Measurements from ENCODE around the gene POM121. TPM values are rescaled to one million over a fixed set of nuclear protein-coding genes. Genes with fewer than 3 reads are reported as not detected.

The POM121 gene
- total RNA-seq (2021; fragmentation: NEBNext Ultra II Directional; extraction: Animal tissue kit (Norgen Biotek cat#: 25700)) (57.0 and 60.0 TPM in 2 replicates), polyA plus RNA-seq (2011; rRNA removed) (11.5 and 16.9 TPM in 2 replicates), polyA minus RNA-seq (2011; rRNA and poly(A)+ RNA removed) (11.7 and 13.1 TPM in 2 replicates)
- polyA plus RNA-seq (2011; cell fraction: cytosol; rRNA removed), result 8.5 TPM
- 19.3 TPM for polyA plus RNA-seq (2011; cell fraction: nucleus; rRNA removed)
- 33.8 to 48.5 TPM (median 44.4 TPM) in 4 replicates for polyA plus RNA-seq (2012, experiment 1 of 2)
- polyA plus RNA-seq (2012, experiment 2 of 2), result 37.2 TPM
- 52.7 TPM for polyA plus RNA-seq (2013, experiment 1 of 2)
- polyA plus RNA-seq (2013, experiment 2 of 2), result 57.2 TPM
- 21.9 TPM for polyA minus RNA-seq (2011; cell fraction: cytosol; rRNA and poly(A)+ RNA removed)
- 15.9 TPM for polyA minus RNA-seq (2011; cell fraction: nucleus; rRNA and poly(A)+ RNA removed)
- long read RNA-seq, experiment 1, partial matches to known transcripts, result 26 of 63 reads
- long read RNA-seq, experiment 1, other reads (novel, unspliced or antisense), result 35 of 63 reads
- long read RNA-seq, experiment 2, partial matches to known transcripts, result 1 of 2 reads
- long read RNA-seq, experiment 2, other reads (novel, unspliced or antisense), result 1 of 2 reads

GRCh38 chr7:72924733-72925545 is at the start of gene POM121:
Gene POM121 (plus strand): TSS chr7:72925095. CDS start chr7:72925122, 27 bp downstream.
- Histone ChIP-seq H3K14ac (ENCODE audit: insufficient read length) (no peak within 1 kb of the TSS), H4K8ac (ENCODE audit: extremely low read depth, insufficient read depth, low read length) (peak within 1 kb of the TSS; percentile 99), H2BK15ac (ENCODE audit: low read length) (no peak within 1 kb of the TSS), H3K36me3 (ENCODE audit: control insufficient read depth in 2 of 4, insufficient read depth in 4 of 4, low read length in 3 of 4) (peaks cover 5 to 28% (median 15%) of the 10 kb centered on the region in 4 experiments; a peak in 6 of 8 replicates), H3K56ac (replicated peaks; ENCODE audit: insufficient read length, low read depth, low read length) (no peak within 1 kb of the TSS), H2AFZ (ENCODE audit: low read length) (peak within 1 kb of the TSS; percentile 96), H3K79me2 (ENCODE audit: control insufficient read depth in 1 of 2, insufficient read depth in 2 of 2, low read length in 2 of 2) (peaks cover 0 to 24% of the 10 kb centered on the region in 2 experiments; a peak in 3 of 4 replicates), H3K9me3 (ENCODE audit: insufficient read depth in 2 of 2, low read depth in 1 of 2, low read length in 1 of 2) (no peaks in the 10 kb centered on the region), H3K27me3 (replicated peaks in 1 of 4; ENCODE audit: control insufficient read depth in 3 of 4, extremely low read depth in 1 of 4, insufficient read depth in 3 of 4, low read length in 3 of 4) (no peaks in the 10 kb centered on the region), H2BK120ac (replicated peaks; ENCODE audit: low read depth, low read length) (no peak within 1 kb of the TSS), H4K20me1 (replicated peaks in 1 of 2; ENCODE audit: control insufficient read depth in 1 of 2, insufficient read depth in 2 of 2, low read length in 2 of 2) (peaks cover 0 to 2% of the 10 kb centered on the region in 2 experiments), H3K79me1 (ENCODE audit: low read depth, low read length) (peaks cover 7% of the 10 kb centered on the region), H3K9ac (replicated peaks in 1 of 4; ENCODE audit: extremely low read depth in 1 of 4, low read depth in 3 of 4, low read length in 3 of 4) (peak within 1 kb of the TSS; percentile 95 to 98 (median 97)), H2BK12ac (ENCODE audit: low read depth, low read length) (no peak within 1 kb of the TSS), H4K5ac (ENCODE audit: insufficient read length, low read depth, low read length) (peak within 1 kb of the TSS; percentile 73), H3K18ac (ENCODE audit: extremely low read depth, low read length) (peak within 1 kb of the TSS; percentile 94), H2BK5ac (ENCODE audit: low read depth, low read length) (peak within 1 kb of the TSS; percentile 95), H3K4ac (replicated peaks; ENCODE audit: insufficient read length, low read depth, low read length) (no peak within 1 kb of the TSS), H3K4me3 (ENCODE audit: extremely low read depth in 1 of 4, insufficient read depth in 2 of 4, low read depth in 3 of 4, low read length in 4 of 4) (peak within 1 kb of the TSS; percentile 79 to 96 (median 92)), H4K91ac (replicated peaks; ENCODE audit: insufficient read length, low read length) (peak within 1 kb of the TSS; percentile 73), H3K4me1 (replicated peaks in 1 of 4; ENCODE audit: control insufficient read depth in 3 of 4, insufficient read depth in 4 of 4, low read length in 3 of 4) (peaks cover 0 to 6% (median 4%) of the 10 kb centered on the region in 4 experiments; a peak in 3 of 7 replicates), H3K27ac (ENCODE audit: low read depth, low read length) (peak within 1 kb of the TSS; percentile 96), H2AK5ac (ENCODE audit: low read depth, low read length) (no peak within 1 kb of the TSS), H3K23ac (ENCODE audit: insufficient read length) (no peak within 1 kb of the TSS), H2BK20ac (ENCODE audit: low read length) (no peak within 1 kb of the TSS), H3K4me2 (ENCODE audit: insufficient read depth in 1 of 2, low read depth in 2 of 2, low read length in 2 of 2) (peak within 1 kb of the TSS; percentile 79 to 98), H3K23me2 (ENCODE audit: low read depth, low read length) (peaks cover 5% of the 10 kb centered on the region; the same call in 1 of the 2 replicates)
- ChIA-PET POLR2A (ENCODE audit: partially characterized antibody) (no interaction called here), CTCF (ENCODE audit: partially characterized antibody) (no interaction called here)
- DNase-seq (ENCODE audit: low read depth in 1 of 2, low spot score in 2 of 2), result peak; percentile 57 to 94
- WGBS, 2 experiments (ENCODE audit: extremely low coverage in 1 of 2, insufficient coverage in 1 of 2, insufficient read length in 1 of 2, insufficient replicate concordance in 2 of 2, low coverage in 1 of 2, low lambda C conversion rate in 2 of 2, missing lambda C conversion rate in 1 of 2), result 1% methylated on average over 64 of the region's 91 CpGs; no CpG with 5 or more reads in 1 of the 2 experiments
- FAIRE-seq, result no peak
- TF ChIP-seq RFX5 (IDR thresholded peaks at IDR 0.05; ENCODE audit: borderline replicate concordance, low read depth, low read length), result no peak
- TF ChIP-seq HDAC2 (IDR thresholded peaks at IDR 0.05; ENCODE audit: borderline replicate concordance in 1 of 2, low read depth in 2 of 2, low read length in 2 of 2), result no peak
- no peak for TF ChIP-seq RAD21 (IDR thresholded peaks at IDR 0.05 in 1 of 2, conservative IDR thresholded peaks at IDR 0.05 in 1 of 2; ENCODE audit: low read depth in 2 of 2, low read length in 2 of 2)
- TF ChIP-seq USF2 (IDR thresholded peaks at IDR 0.05; ENCODE audit: low read length), result peak; percentile 20; the same call in 1 of the 2 replicates

Measured in H1 (cell line).